GM12878 (cell line): ENCODE measurements around the gene FAM47E. TPM values are rescaled to one million over a fixed set of nuclear protein-coding genes. Genes with fewer than 3 reads are reported as not detected.

Source experiments
- ATAC-seq: fragments of 200-7000 bp; cut with Tn5 transposase; 3 replicates; pipeline ENCODE4 v1.9.1; 2020; ENCODE audit warnings: mild to moderate bottlenecking, moderate library complexity
- BruUV-seq: library from RNA; stranded (reverse); fragments of 400-500 nt; replicated peaks from 2 replicates; lab custom pipeline; 2021; lab: Mats Ljungman, UMichigan
- CTCF ChIA-PET: fragments of 300-600 bp; sonication (Branson Sonifier 250); formaldehyde crosslinking; extraction: SDS; loops from one replicate; lab custom pipeline; 2021; ENCODE audit warnings: inconsistent platforms; lab: Yijun Ruan, JAX
- POLR2A ChIA-PET: fragments of 350-600 bp; formaldehyde crosslinking; extraction: SDS; loops from one replicate; lab custom pipeline; 2021; ENCODE audit warnings: inconsistent platforms; lab: Charles Lee
- RAD21 ChIA-PET: fragments of 300-600 bp; sonication (Branson Sonifier 250); formaldehyde crosslinking; loops from one replicate; lab custom pipeline; 2023; ENCODE audit warnings: antibody characterized with exemption; ENCODE audit not compliant: unreplicated experiment; lab: Charles Lee
- SMC1A ChIA-PET: fragments of 300-600 bp; sonication (Branson Sonifier 250); formaldehyde crosslinking; loops from one replicate; lab custom pipeline; 2023; ENCODE audit not compliant: unreplicated experiment, uncharacterized antibody; lab: Charles Lee
- DNase-seq: peaks from one replicate; pipeline ENCODE4 v3.0.0-alpha.2; 2011; ENCODE audit warnings: low read depth, low spot score
- FAIRE-seq: peaks from 3 replicates; lab custom pipeline; 2011; peaks lifted over from hg19 to GRCh38; lab: Jason Lieb, UNC
- H2AFZ ChIP-seq: 2 replicates; pipeline ENCODE4 v1.6.0; 2011; ENCODE audit warnings: low read depth, low read length, control low read depth; ENCODE audit not compliant: control insufficient read depth
- H3K27ac ChIP-seq: 2 replicates; pipeline ENCODE4 v1.5.1; 2011; ENCODE audit warnings: control low read depth; ENCODE audit not compliant: control insufficient read depth, insufficient read depth
- H3K27me3 ChIP-seq, 2 experiments: replicated peaks in 1 of 2; 2 replicates each; pipeline versions ENCODE4 v1.6.0 to v1.6.1; 2011; ENCODE audit warnings: low read length in 1 of 2; ENCODE audit not compliant: control insufficient read depth in 2 of 2, insufficient read depth in 2 of 2
- H3K36me3 ChIP-seq, 2 experiments: 2 replicates each; pipeline ENCODE4 v1.5.1; 2011; ENCODE audit warnings: low read length in 1 of 2; ENCODE audit not compliant: control insufficient read depth in 2 of 2, insufficient read depth in 2 of 2
- H3K4me1 ChIP-seq: 2 replicates; pipeline ENCODE4 v1.6.1; 2011; ENCODE audit warnings: mild to moderate bottlenecking, low read length, moderate library complexity, mixed read lengths; ENCODE audit not compliant: control insufficient read depth, insufficient read depth
- H3K4me2 ChIP-seq: 2 replicates; pipeline ENCODE4 v1.6.0; 2011; ENCODE audit warnings: control low read depth; ENCODE audit not compliant: control insufficient read depth, insufficient read depth
- H3K4me3 ChIP-seq: fragments of 200-600 bp; sonication (generic); 2 replicates; pipeline ENCODE4 v1.5.1; 2016
- H3K79me2 ChIP-seq: 2 replicates; pipeline ENCODE4 v1.6.0; 2011; ENCODE audit warnings: low read length; ENCODE audit not compliant: control insufficient read depth, insufficient read depth
- H3K9ac ChIP-seq: 2 replicates; pipeline ENCODE4 v1.8.0; 2011; ENCODE audit warnings: low read length, control low read depth, mixed read lengths; ENCODE audit not compliant: control insufficient read depth, insufficient read depth
- H3K9me3 ChIP-seq: replicated peaks from 3 replicates; pipeline ENCODE4 v1.5.1; 2011; ENCODE audit warnings: mild to moderate bottlenecking, low read length; ENCODE audit not compliant: control insufficient read depth, insufficient read depth
- H4K20me1 ChIP-seq: 2 replicates; pipeline ENCODE4 v1.6.0; 2011; ENCODE audit not compliant: control insufficient read depth, insufficient read depth
- CHD1 ChIP-seq: IDR thresholded peaks from 2 replicates; pipeline ENCODE4 v1.6.1; 2012; ENCODE audit warnings: low read depth, low read length, improper control_type of control experiment
- EGR1 ChIP-seq, 2 experiments: IDR thresholded peaks; 1 replicate in 1 of 2; 2 replicates in 1 of 2; pipeline ENCODE4 v1.6.1; 2011 to 2012; ENCODE audit warnings: low read depth in 2 of 2, low read length in 2 of 2, borderline replicate concordance in 1 of 2, mild to moderate bottlenecking in 1 of 2, moderate library complexity in 1 of 2
- ETV6 ChIP-seq, 2 experiments: fragments of 450-650 bp in 1 of 2; IDR thresholded peaks in 1 of 2; conservative IDR thresholded peaks in 1 of 2; 2 replicates each; pipeline ENCODE4 v1.6.1; 2014; ENCODE audit warnings: antibody characterized with exemption in 1 of 2, borderline replicate concordance in 1 of 2, low read depth in 1 of 2, mild to moderate bottlenecking in 1 of 2, moderate library complexity in 1 of 2
- FOXM1 ChIP-seq: IDR thresholded peaks from 2 replicates; pipeline ENCODE4 v1.6.1; 2012; ENCODE audit warnings: low read depth, mild to moderate bottlenecking, inconsistent platforms, low read length, moderate library complexity
- HCFC1 ChIP-seq: fragments of 150-350 bp; IDR thresholded peaks from 2 replicates; pipeline ENCODE4 v1.6.1; 2014; ENCODE audit warnings: low read length
- NR2C2 ChIP-seq: IDR thresholded peaks from 2 replicates; pipeline ENCODE4 v1.6.1; 2011; ENCODE audit warnings: borderline replicate concordance, low read depth; ENCODE audit not compliant: control insufficient read depth, insufficient read length
- SKIL ChIP-seq: fragments of 450-650 bp; IDR thresholded peaks from 2 replicates; pipeline ENCODE4 v1.6.1; 2017; ENCODE audit warnings: mild to moderate bottlenecking, low read depth, inconsistent platforms; ENCODE audit not compliant: poor library complexity, severe bottlenecking
- SPI1 ChIP-seq: IDR thresholded peaks from 2 replicates; pipeline ENCODE4 v1.6.1; 2011; ENCODE audit warnings: low read depth, mild to moderate bottlenecking, low read length, moderate library complexity, borderline replicate concordance; ENCODE audit not compliant: insufficient read depth
- SUPT20H ChIP-seq: IDR thresholded peaks from 2 replicates; pipeline ENCODE4 v1.6.1; 2011; ENCODE audit warnings: low read depth, mild to moderate bottlenecking, low read length, moderate library complexity, borderline replicate concordance; ENCODE audit not compliant: control insufficient read depth
- WGBS: methylation state at CpG from one replicate; pipeline ENCODE4 v1.1.6; 2016; ENCODE audit warnings: low lambda C conversion rate; ENCODE audit not compliant: insufficient replicate concordance, insufficient coverage; ENCODE audit errors: missing lambda C conversion rate; 5-methylcytosine and 5-hydroxymethylcytosine counted together
- in situ Hi-C: fragments of 300-500 bp; cut with MboI; formaldehyde crosslinking; loops from 9 replicates; pipeline ENCODE4 v1.14.3; 2018; ENCODE audit warnings: mixed read lengths
- intact Hi-C: fragments of 100-400 bp; cut with micrococcal nuclease; formaldehyde crosslinking; loops from one replicate; pipeline ENCODE4 v1.14.2; 2022; ENCODE audit not compliant: unreplicated experiment
- polyA plus RNA-seq, 11 experiments: library from polyadenylated mRNA; depleted of rRNA in 4 of 11; unstranded in 6 of 11; stranded (reverse) in 5 of 11; fragments of >200 nt; fragmentation: Nextera tagmentation in 4 of 11; fragmentation: Illumina TruSeq in 1 of 11; extraction: Ambion mirVana in 4 of 11; extraction: Trizol in 1 of 11; gene quantifications; 1 replicate in 1 of 11; 2 replicates in 10 of 11; pipeline versions ENCODE4 v1.2.1 to v1.2.3, GENCODE V29; 2011 to 2016; ENCODE audit warnings: inconsistent platforms in 2 of 11, missing spikeins in 2 of 11, low read depth in 1 of 11
- total RNA-seq, 4 experiments: library from RNA; depleted of rRNA in 3 of 4; stranded (reverse); fragments of >200 nt in 3 of 4; fragmentation: Illumina TruSeq in 1 of 4; extraction: Trizol in 1 of 4; gene quantifications; 2 replicates each; pipeline versions ENCODE4 v1.2.1 to v1.2.3, GENCODE V29; 2013 to 2021

The FAM47E gene
- total and polyA plus RNA-seq, 10 of the 15 experiments (the other 5 are each of a cell fraction or from before 2014, with no cell fraction given), result 0.03 TPM; not detected in 9

DNA sequence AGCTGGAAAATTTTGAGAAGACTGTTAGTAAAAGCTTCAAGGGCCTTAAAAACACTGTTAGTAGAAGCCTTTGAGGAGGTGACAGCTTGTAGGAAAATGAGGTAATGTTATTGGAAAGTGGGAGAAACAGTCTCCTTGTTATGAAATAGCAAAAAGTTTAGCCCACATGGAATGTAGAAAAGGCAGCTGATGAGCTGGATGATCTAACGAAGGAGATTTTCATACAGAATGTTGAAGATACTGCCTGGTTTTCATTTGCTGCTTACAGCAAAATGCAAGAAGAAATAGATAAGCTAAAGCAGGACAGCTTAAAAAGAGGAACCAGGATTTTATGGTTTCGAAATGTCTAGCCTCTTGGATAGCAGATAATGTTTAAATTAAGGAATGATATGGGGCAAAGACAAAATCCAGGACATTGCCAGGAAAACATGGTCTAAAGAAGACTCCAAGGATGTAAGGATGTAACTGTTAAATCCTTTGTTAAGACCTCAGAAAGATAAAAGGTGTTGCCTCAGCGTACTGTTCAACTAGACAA, 44.8 kb downstream of the FAM47E start:
- H3K27ac ChIP-seq, result no peak overlapping the region
- intact Hi-C loops (no loop called here), in situ Hi-C loops (no loop called here)
- ChIA-PET SMC1A (interaction anchor here (1.7 kb wide), 1 partner anchor 18 kb away, joined by 4 read pairs; no protein-coding TSS in a partner anchor), RAD21 (no interaction called here), CTCF (no interaction called here), POLR2A (no interaction called here)
- TF ChIP-seq EGR1 (IDR thresholded peaks at IDR 0.05; ENCODE audit: borderline replicate concordance in 1 of 2, low read depth in 2 of 2, low read length in 2 of 2) (no peak), ETV6 (conservative IDR thresholded peaks at IDR 0.05 in 1 of 2, IDR thresholded peaks at IDR 0.05 in 1 of 2; ENCODE audit: borderline replicate concordance in 1 of 2, low read depth in 1 of 2) (no peak), NR2C2 (no peak), CHD1 (no peak), SUPT20H (no peak), HCFC1 (no peak), SPI1 (no peak; the same call in 1 of the 2 replicates), SKIL (no peak), FOXM1 (no peak)
- DNase-seq (no peak), ATAC-seq (no peak), FAIRE-seq (no peak)
- BruUV-seq, result no TSS peak
- no peaks in the 10 kb centered on the region for H4K20me1 ChIP-seq
- no peak overlapping the region for H3K4me3 ChIP-seq
- H3K79me2 ChIP-seq, result no peaks in the 10 kb centered on the region
- WGBS, result 29% methylated on average over 3 of the region's 3 CpGs
- no peak overlapping the region for H3K4me2 ChIP-seq
- no peak overlapping the region for H2AFZ ChIP-seq
- no peaks in the 10 kb centered on the region; a peak in 2 of 4 replicates for H3K27me3 ChIP-seq
- peaks cover 9% of the 10 kb centered on the region for H3K4me1 ChIP-seq
- peaks cover 19% of the 10 kb centered on the region for H3K9me3 ChIP-seq
- H3K36me3 ChIP-seq, result no peaks in the 10 kb centered on the region
- no peak overlapping the region for H3K9ac ChIP-seq
